ENCODE measurements around the gene MYO19.
A peak's percentile ranks its signal among the peaks of the same experiment; 100 is the strongest.
"Not testable (repeated sequence)": the region's sequence is repeated elsewhere in the genome, so short reads cannot be mapped to it uniquely, and the experiment has no call there.

MYO19 gene

DNA sequence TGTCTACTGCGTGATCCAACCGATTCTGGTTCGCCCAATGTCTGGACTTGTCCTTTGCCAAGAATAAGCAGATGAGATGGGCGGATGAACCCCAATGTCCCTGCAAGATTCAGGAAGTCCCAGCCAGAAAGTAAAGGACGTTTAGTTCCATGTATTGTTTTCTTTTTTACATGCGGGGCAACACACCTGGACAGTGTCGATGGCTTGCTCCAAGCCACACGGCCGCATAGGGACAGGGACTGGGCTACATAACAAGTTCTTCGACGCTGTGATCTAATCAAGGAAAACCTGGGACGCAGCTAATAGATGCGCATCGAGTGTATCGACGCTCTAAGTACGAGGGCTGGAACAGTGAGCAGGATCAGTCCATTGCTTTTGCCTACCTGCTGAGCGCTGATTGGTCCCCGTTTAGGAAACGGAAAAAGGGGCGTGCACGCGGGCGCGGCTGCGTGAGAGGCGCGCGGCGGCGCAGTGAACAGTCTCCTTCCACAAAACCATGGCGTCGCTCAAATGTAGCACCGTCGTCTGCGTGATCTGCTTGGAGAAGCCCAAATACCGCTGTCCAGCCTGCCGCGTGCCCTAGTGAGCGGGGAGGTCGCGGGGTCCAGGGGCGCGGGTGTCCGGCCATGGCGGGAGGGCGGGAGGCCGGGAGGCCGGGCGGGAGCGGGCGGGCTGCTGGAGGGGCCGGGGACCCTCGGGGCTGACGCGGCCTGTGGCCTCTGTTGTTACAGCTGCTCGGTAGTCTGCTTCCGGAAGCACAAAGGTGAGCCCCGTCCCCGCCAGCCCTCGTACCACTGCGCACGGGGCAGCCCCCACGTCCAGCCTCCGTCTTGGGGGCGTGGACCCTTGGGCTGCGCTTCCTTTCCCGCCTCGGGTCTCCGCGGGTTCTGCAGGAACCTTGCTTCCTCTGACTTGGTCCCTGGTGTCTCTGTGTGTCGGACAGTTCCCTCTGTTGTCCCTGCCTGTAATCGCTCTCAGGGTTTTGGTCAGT lies 48.2 kb downstream of the MYO19 start, which contains the start of gene ZNHIT3:
ZNHIT3 (plus strand) TSS at position 478 of the 991 bp plus-strand sequence; CDS start at position 497, 19 bp downstream.
- peak within 1 kb of the TSS; percentile 67 for H3K4me3 ChIP-seq (ENCODE audit: low read depth, low read length)
- TF ChIP-seq CTCF (IDR thresholded peaks at IDR 0.05; ENCODE audit: low read depth, low read length) = no peak

DNA sequence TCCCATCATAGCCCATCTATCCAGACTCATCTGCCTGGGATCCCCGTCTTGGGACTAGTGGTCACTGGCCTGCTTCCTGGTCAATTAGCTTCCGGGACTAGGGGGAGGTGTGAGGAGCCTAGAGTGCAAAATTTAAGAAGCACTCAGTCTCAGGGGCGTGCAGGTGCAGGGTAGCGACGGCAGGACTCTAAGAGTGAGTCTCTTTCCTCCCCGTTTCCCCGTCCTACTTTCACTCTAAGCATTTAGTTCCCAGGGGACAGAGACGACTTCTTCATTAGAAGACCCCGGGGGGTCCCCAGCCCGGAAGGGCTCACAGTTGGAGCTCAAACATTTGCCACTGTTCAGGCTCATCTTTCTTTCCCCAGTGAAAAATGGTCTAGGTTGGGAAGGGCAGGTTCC lies 48.9 kb downstream of the MYO19 start:
- no peak for TF ChIP-seq CTCF (IDR thresholded peaks at IDR 0.05; ENCODE audit: low read depth, low read length)
- peak overlapping the region; percentile 67 for H3K4me3 ChIP-seq (ENCODE audit: low read depth, low read length)

DNA sequence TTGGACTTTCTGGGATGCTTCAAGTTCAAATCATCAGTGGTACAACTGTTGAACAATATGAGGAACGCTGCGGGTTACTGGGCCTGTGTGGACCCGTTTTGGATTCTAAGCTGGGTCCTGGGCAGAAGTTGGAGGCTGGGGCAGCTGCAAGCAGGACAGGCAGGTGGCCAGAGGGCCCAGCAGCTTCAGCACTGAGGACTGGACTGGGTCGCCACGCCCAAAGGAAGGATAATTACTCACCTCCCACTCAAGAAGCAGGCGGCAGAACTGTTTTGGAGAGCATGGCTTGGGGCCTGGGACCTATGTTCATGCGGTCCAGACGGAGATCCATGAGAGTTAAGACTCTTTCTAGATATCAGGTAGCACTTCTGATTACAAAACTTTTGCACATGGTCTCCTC lies 49.6 kb downstream of the MYO19 start:
- H3K4me3 ChIP-seq (ENCODE audit: low read depth, low read length) = no peak overlapping the region
- TF ChIP-seq CTCF (IDR thresholded peaks at IDR 0.05; ENCODE audit: low read depth, low read length) = no peak

GRCh38 chr17:36484021-36484420 lies 50.6 kb downstream of the MYO19 start:
- H3K4me3 ChIP-seq (ENCODE audit: low read depth, low read length) = not testable (repeated sequence)

GRCh38 chr17:36482611-36483504 lies 51.8 kb downstream of the MYO19 start:
- peak overlapping the region; percentile 23; the same call in 1 of the 2 replicates for H3K4me3 ChIP-seq (ENCODE audit: low read depth, low read length)
- peak; percentile 68 for TF ChIP-seq CTCF (IDR thresholded peaks at IDR 0.05; ENCODE audit: low read depth, low read length)

- no peak overlapping the region for H3K4me3 ChIP-seq (ENCODE audit: low read depth, low read length)
- no peak for TF ChIP-seq CTCF (IDR thresholded peaks at IDR 0.05; ENCODE audit: low read depth, low read length)
Measured at GRCh38 chr17:36481829-36482228, 52.8 kb downstream of the MYO19 start.

DNA sequence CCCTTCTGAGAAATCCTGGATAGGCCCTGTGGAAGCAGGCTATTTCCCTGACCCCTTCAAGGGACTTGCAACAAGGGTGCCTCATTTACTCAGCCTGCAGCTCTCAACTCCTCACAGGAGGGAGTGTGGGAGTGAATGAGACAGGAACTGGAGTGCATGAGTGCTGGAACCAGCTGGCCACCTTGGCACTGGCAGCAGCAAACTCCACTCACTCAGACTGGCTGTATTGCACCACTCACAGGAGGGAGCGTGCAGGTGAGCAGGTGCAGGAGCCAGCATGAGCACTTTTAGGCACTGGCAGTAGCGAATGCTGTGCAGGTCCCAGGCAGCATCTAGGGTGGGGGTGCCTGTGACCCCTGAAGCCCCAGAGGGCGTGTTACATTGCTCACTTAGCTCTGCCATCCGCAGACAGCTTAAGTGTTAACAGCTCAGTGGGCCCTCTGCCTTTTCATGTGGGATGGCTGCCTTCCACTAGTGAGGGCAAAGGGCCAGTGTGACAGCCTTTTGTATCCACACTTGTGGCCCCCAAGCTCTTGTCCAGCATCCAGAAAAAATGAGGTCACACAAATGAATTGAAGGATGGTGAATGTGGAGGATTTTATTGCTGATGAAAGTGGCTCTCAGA lies 59.2 kb downstream of the MYO19 start:
- H3K4me3 ChIP-seq (ENCODE audit: low read depth, low read length) = no peak overlapping the region
- TF ChIP-seq CTCF (IDR thresholded peaks at IDR 0.05; ENCODE audit: low read depth, low read length) = no peak
